Daoy (cell line): ENCODE results near the gene PKNOX2. TPM values are rescaled to one million over a fixed set of nuclear protein-coding genes. Genes with fewer than 3 reads are reported as not detected.
A peak's percentile ranks its signal among the peaks of the same experiment; 100 is the strongest.

ENCODE experiments used
- DNase-seq: peaks from one replicate; pipeline ENCODE4 v3.0.0-alpha.2; 2015; ENCODE audit warnings: low read depth
- total RNA-seq: library from RNA; depleted of rRNA; stranded (reverse); fragments of >200 nt; shearing (Covaris generic); gene quantifications from 2 replicates; pipeline ENCODE4 v1.2.3, GENCODE V29; 2014

Gene PKNOX2
- total RNA-seq, 1 experiment from 2014 or later, result 1.4 TPM

DNA sequence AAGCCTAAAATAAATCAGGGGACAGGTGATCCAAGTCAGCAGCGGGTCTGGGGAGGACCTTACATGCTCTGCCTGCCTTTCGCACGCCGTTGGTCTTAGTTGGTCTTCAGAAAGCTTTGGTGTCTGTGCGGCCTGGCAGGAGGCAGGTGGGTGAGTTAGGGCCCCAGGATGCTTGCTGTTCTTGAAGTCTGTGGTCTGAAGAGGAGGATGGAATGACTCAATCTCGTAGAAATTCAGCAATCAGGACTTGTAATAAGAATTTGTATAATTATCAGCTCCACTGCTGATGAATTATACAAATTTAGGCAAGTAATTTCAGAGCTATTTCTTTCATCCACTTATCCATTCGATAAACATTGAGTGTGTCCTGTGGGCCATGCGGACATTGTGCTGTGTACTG lies 193.0 kb downstream of the PKNOX2 start:
- DNase-seq, result no peak

DNA sequence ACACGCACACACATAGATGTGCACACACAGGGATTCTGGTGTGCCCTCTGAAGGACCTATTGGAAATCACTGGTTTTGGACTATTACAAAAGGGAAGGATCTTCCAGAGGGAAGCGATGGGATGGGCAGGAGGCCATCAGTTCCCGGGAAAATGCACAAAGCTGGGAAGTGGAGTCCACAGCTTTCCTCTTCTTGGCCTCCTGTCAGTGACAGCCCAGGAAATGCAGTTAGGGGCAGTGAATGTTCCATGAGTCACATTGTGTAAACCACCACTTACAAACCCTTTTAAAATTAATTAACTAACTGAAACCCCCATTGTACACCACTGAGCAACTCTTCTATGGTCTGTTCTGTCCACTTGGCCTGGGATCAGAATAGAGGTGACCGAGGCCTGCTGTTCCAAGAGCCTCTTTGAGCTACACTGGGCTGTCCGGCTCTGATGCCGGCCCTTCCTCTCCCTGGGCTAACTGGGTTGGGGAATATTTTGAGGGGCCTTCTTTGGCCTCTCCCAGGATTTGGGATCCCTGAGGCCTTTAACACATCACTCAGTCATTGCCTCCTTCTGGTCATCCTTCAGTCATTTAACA lies 193.8 kb downstream of the PKNOX2 start:
- peak; percentile 46 for DNase-seq

DNA sequence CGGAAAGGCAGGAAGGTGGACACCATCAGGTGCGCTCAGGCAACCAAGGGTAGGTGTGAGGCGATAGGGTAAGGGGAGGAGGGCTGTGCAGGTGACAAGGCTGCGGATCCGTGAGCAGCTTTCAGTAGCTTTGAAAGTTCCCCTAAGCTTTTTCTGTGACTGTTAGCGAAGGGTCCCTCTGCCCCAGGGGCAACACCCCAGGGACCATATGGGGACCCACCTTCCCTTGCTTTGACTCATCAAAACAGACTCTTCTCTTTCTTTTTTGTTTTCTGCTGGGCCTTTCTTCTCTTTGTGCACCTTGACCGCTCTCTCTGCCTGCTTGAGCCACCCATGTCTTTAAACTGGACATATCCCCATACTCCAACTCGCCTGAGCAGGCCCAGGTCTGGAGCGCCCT lies 194.6 kb downstream of the PKNOX2 start:
- DNase-seq, result no peak

DNA sequence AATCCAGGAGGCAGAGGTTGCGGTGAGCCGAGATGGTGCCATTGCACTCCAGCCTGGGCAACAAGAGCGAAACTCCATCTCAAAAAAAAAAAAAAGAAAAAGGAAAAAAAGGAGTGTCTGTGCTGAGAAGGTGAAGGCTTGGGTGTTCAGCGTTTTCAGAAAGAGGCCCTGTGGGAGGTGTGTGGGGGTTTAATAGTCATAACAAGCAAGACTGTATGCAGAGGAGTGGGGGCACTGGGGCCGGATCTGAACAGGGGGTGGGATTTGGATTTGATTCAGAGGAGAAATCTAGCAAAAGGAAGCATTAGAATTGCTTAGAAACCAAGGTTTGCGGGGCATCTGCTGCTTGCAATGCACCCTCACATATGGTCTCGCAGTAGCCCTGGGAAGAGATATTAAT lies 195.5 kb downstream of the PKNOX2 start:
- no peak for DNase-seq

DNA sequence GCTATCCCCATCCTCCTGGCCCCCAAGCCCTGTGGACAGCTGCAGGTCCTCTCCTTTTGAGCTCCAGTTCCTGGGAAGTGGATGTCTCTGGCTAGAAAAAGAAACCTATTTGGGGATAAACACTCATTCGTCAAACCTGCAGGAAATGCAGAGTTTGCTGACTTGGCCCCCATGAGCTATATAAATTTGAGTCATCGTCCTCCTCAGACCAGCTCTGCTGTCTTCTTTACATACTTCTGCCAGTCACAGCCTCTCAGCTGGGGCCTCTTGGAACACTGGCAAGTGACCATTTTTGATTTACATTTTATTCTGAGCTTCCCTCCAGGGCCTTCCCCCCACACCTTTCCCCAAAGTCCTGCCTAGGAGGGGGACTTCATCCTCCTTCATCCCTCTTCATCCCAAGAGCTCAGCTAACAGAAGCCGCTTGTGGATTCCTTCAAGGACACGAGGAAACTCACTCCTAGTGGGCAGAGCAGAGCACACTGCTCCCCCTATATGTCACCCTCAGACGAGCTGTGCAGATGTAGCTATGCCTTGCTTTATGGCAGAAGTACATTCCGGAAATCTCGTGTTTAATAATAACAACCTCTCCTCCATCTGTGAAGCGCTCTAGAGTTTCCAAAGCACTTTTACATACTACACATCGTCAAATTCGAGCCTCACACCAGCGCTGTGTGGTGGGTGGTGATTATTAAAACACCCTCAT lies 199.7 kb downstream of the PKNOX2 start:
- DNase-seq, result peak; percentile 39

DNA sequence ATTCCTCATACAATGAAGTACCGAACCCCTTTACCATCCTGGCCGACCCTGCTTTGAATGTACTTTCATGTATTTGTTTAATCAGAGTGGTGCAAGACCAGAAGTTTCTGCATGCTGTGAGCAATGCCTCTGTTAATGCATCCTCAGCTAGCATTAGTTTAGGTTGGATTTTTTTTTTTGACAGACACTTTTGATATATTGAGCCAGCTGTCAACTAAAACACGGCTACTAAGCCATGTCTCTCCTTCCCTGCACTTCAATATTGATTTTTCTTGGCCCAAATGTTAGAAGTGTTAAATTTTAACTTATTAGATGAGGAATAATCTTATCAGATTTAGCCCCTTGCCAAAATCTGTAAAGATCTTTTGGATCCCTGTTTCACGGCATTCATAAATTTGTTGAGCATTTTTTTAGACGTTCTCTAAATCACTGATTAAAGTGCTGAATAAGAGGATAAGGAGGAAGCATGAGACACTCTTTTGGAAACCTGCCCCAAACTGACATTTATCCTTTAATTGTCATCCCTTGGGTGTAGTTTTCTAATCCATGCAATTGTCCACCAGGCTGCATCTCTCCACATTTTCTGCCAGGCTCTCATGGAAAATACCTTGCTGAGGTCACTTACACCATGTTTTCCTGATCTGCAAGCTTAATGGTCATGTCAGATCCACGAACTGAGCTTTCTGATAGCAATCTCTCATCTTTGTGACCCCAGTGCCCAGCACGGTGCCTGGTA lies 200.8 kb downstream of the PKNOX2 start:
- DNase-seq, result no peak

DNA sequence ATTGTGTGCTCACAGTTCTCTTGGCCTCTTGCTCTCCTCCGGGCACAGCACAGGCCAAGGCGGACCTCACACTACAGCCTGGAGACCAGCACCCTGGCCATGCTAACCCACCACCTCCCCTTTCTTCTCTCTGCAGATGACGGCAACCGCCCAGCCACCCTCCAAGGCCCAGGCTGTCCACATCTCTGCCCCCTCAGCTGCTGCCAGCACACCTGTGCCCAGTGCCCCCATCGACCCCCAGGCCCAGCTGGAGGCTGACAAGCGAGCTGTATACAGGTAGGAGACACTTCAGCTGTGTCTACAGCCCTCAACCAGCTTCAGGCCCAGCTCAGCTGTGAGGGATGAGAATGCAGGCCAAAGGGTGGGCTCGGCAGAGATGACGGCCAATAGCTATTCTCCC lies 203.2 kb downstream of the PKNOX2 start:
- no peak for DNase-seq

DNA sequence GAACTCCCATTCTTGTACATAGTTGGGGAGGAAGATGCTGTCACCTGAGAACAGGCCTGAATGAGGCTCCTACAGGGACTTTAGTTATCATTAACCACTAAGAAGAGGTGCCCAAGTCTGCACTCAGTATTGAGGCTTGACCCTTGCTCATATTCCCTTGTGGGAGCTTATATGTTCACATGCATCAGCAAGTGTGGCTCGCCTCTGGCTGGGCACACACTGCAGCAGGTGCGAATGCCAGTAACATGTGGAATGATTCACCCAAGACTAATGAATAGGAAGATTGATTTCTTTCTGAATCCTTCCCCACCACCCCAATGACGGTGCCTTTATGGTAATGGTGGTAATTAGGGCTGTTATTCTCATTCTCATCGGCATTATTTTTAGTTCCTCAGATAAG lies 204.2 kb downstream of the PKNOX2 start:
- no peak for DNase-seq

DNA sequence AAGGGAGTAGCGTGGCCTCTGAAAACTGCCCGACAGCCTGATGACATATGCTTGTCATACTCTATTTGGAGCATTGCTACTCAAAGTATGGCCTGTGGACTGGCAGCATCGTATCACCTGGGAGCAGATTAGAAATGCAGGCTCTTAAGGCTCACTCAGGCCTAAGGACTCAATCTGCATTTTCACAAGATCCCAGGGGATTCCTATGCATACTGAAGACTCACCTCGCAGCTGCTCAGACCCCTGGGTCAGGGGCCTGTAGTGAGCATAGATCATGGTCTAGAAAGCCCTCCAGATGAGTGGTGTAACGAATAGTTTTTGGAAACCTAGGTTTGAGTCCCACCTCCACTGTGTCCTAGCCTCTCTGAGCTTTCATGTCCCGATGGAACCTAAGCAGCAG lies 205.3 kb downstream of the PKNOX2 start:
- DNase-seq, result no peak

DNA sequence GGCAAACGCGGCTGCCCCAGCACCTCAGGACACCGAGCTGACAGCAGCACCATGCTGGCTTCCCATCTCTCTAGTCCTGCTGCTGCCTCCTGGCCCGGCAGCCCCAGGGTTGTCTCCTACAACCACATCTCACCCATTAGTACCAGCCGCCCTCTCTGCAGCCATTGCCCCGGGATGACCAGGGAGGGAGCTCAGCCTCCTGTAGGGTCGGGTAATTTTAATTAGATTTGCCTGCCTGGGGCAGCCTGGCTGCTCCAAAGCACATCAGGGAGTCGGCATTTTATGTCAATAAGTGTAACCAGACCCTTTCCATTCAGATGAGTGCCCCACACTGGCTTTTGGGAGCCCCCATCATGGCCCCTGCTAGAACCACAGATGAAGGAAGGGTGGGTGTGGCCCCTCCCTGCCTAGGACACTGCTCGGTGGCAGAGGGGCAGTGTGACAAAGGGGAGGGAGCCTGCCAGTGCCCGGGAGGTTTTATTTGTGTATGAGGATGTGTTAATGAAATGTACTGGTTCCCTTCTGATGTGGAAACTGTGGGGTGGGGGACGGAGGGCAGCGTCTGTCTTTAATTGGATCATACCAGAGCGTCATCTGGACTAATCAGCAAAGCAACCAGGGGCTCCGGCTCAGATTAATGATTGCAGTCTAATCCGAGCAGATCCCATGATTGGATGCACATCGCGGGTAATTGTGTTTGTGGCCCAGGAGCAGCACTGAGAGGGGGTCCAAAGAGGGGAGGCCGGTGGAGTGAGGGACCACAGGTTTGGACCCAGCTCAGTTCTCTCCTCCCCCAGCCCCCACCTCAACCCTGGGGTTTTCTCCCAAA lies 206.2 kb downstream of the PKNOX2 start:
- no peak for DNase-seq

DNA sequence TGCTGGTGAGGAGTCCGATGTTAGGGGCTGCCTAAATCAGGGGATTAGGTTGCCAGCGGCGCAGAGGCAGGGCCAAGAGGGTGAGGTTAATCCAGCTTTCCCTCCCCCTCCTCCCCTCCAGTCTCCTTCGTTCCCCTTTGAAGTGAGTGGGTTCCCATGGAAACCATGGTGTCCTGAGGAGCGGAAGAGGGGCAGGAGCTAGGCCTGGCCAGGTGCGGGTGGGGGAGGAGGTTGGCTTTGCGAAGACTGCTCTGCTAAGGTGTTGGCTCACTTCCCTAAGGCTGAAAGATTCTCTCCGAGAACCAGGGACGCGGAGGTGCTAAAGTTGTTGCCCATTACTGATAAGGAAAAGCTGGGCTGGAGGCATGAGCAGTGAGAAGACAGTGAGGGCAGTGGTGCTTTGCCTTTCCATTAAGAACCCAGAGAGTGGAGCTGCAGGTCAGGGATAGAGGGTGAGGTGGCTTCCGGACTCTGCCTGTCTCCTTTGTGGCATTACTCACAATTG lies 206.9 kb downstream of the PKNOX2 start:
- no peak for DNase-seq

DNA sequence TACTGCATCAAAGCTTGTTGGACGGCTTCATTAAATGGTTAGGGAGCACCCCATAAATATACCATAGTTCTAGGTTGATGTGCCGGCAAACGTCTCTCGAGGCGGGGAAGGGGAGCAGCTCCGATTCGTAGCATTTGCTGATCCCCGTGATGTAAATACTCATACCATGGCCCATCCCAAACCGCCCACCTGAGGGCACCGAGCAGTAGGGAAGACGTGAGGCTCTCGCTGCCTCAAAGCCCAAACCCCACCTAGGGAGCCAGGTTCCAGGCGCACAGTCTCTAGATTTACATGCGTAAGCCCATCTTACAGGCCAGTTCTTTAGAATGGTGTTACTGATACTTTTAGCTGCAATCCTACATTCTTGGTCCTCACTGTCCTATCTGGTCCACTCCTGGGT lies 207.5 kb downstream of the PKNOX2 start:
- DNase-seq, result no peak

DNA sequence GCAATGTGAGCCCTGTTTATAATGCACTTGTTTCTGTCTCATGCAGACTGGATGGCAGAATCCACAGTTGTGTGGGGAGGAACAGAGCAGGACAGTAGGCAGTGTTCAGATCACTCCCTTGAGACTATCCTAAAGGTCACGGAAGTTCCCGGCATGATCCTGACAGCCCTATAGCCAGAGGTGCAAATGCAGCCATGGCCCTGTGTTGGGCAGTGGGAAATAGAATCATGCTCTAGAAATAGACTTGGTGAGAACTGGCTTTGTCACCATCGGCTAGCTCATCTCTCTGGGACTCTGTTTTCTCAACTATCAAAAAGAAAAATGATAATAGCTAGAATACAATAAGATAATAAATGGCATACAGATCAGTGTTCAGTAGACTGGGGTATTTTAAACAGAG lies 208.4 kb downstream of the PKNOX2 start:
- DNase-seq, result no peak

DNA sequence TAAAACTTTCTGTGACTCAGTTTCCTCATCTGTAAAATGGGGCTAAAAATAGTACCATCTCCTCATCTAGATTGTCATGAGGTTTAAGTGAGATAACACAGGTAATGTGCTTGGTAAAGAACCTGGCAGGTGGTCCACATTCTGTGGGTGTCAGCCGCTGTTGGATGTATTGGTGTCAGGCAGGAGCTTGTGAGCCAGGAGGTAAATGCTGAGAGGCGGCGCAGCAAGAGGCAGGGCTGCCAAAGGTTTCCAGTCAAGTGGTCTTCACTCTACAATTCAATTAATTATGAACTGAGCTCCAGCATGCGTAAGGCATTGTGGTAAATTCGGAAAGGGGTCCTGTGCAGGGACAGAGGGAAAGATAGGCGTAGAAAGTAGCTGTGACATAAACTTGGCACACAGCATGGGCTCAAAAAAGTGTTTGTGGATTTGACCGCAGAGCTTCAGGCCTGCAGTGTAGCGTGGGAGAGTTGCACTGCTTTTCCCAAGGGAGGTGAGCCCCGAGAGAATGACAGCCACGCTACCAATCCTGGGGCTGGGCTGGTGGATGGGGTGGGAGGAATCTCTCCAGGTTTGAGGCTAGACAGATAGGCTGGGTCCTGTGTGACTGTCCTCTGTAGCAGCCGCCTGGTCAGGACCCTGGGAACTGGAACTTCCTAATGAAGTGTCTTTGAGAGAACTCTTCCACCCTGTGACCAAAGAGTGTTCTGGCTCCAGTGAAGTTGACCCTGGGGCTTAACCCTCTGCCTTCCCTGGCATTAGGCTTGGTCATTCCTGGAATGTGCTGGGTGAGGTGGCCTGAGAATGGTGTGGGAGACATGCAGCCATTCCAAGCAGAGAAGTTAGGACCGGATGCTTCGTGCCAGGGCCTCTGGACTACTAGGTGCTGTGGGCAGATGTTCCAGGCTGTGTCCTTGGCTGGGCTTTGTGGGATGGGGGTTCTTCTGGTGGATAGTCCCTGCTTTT lies 209.2 kb downstream of the PKNOX2 start:
- DNase-seq, result no peak

DNA sequence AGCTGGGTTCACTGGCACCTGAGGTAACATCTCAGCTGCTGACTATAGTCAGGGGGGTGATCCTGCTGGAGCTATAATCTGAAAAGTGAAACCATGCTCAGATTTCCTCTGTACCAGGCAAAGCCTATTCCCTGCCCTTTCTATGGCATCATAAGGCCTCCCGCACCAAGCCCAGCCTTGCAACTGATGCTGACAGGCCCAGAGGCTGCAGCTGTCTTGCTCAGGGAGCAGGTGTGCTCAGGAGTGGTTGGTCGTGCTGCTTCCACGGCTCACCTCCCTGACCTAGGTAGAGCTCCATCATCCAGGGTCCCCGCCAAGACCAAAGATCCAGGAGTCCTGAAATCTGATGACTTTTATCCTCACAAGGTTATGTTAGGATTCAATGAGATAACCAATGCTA lies 209.8 kb downstream of the PKNOX2 start:
- no peak for DNase-seq

DNA sequence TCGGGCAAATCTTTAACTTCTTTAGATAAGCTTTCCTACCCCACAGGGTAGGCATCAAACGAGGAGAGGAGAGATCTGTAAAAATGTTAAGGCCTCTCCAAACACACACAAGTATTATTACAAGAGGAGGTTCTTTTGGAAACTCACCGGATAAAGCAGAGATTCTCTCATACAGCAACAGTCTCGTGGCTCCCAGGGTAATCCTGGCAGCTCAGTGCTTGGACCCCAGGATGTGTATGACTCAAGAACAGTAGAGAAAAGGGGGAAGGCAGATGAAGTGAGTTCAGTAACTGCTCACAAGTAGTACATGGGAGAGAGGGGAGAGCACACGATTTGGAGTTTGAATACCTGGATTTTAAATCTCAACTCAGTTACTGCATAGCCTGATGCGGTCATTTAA lies 210.6 kb downstream of the PKNOX2 start:
- DNase-seq, result no peak

DNA sequence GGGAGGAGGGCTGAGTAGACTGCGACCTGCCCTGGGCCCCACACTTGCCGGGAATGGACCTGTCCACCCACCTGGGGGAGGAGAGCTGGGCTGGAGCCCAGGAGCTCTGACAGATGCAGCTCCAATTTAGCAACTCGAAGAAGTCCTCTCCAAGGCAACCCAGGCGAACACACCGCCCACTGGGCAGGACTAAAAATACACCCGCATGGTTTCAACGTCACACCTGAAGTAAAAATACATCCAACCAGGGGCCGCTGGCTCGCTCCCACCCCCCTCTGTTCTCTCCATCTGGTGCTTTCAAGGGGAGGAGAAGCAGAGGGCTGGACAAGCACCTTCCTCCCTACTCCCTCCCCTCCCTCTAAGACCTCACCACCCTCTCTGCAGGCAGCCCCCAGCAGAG lies 211.6 kb downstream of the PKNOX2 start:
- DNase-seq, result peak; percentile 22

DNA sequence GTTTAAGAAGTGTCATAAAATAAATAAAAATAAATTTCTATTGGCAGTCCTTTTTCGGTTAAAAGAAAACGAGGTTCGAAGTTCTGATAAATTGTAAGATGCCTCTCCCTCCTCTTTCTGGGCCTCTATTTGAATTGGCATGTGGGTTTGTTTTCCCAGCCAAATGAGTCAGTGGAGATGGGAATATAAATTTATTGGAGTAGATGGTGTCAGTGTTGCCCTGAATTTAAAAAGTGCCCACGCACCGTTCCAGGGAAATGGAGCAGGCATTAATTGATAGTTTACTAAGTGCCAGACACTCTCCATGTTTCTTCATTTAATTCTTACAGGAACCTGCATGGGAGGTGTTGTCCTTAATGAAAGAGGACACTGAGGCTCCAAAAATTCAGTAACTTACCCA lies 212.3 kb downstream of the PKNOX2 start:
- DNase-seq, result no peak

DNA sequence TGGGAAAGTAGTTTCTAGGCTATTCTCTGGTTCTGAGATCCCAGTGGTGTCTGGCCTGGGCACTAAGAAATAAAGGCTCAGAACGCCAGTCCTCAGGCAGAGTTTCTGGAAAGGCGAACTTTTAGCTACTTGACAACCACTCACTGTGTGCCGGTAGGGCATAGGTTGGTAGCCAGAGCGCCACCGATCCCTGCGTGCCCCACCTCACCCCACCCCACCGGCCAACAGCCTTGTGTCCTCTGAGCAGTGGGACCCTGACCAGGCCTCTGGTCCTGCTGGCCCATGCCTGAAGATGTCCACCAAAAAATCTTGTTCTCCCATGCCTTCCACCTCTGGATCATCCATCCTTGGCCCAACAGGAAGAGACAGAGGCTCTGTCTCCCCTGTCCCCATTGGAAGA lies 213.5 kb downstream of the PKNOX2 start:
- no peak for DNase-seq

DNA sequence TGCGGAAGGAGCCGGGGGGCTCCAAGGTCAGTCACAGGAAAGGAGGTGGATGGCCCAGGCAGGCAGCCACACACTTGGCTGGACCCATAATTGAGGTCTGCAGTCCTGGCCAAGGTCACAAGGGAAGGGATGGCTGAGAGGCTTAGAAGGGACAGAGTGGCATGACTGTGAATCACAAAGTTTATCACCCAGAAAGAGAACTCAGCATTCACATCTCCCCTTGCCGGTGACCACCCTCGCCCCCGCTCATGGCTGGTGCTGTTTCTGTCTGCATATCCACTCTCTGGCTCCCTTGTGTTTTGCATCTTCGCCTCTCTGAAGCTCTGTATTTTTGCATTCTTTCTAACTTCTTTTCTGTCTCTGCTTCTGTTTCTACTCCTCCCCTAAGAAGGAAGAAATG lies 214.0 kb downstream of the PKNOX2 start:
- no peak for DNase-seq

DNA sequence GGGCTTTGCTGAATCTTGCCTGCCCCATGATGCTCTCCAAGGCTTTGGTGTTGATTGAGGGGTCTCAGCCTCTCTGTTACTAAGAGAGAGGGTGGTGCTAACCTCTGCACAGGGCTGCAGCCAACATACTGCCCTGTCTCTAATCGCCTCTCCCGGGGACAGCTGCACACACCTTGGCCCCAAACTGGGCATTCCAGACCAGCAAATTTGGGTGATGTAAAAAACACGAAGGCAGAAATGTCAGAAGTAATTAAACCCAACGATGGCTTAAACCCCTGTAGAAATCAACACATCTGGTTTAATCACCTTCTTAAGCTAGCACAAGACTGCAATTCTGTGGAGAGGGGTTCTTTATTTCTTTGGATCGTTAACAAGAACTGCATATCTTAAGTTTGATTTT lies 215.0 kb downstream of the PKNOX2 start:
- DNase-seq, result no peak
